Activated T-helper 2 cell treated with anti-CD3 and anti-CD28 coated beads, Interferon-gamma antibody, Interleukin-2, Interleukin-4, amounts not matched to agents 10 μg/mL and 5 μg/mL and 100 μg/mL, durations not matched to agents 14 hours and 24 hours and 36 hours (primary cell): ENCODE data around the gene IMPA2. TPM values are rescaled to one million over a fixed set of nuclear protein-coding genes. Genes with fewer than 3 reads are reported as not detected.

Experiments
- DNase-seq: peaks from one replicate; pipeline ENCODE4 v3.0.0; 2021; ENCODE audit warnings: low spot score
- H3K27ac Mint-ChIP-seq: one replicate; pipeline ENCODE4 v1.8.0; 2021; ENCODE audit warnings: mixed read lengths
- H3K27me3 Mint-ChIP-seq: one replicate; pipeline ENCODE4 v1.8.0; 2021; ENCODE audit warnings: low read depth, mixed read lengths
- H3K36me3 Mint-ChIP-seq: one replicate; pipeline ENCODE4 v1.8.0; 2021; ENCODE audit warnings: low read depth, mixed read lengths
- H3K4me1 Mint-ChIP-seq: one replicate; pipeline ENCODE4 v1.8.0; 2021; ENCODE audit warnings: low read depth, mixed read lengths
- H3K4me3 Mint-ChIP-seq: one replicate; pipeline ENCODE4 v1.8.0; 2021; ENCODE audit warnings: low read depth, mild to moderate bottlenecking, moderate library complexity, mixed read lengths
- H3K9me3 Mint-ChIP-seq: one replicate; pipeline ENCODE4 v1.8.0; 2021; ENCODE audit warnings: mixed read lengths
- intact Hi-C: fragments of 100-400 bp; cut with micrococcal nuclease; formaldehyde crosslinking; loops from one replicate; pipeline ENCODE4 v1.15.1; 2023
- total RNA-seq: library from RNA; stranded (reverse); gene quantifications from 2 replicates; pipeline ENCODE4 v1.2.3, GENCODE V29; 2022

IMPA2 gene
- total RNA-seq, 1 donor from 2014 or later, result 22.2 TPM

GRCh38 chr18:11972371-11973174 is 8.7 kb upstream of the IMPA2 start:
- Mint-ChIP-seq H3K4me1 (peaks cover 4% of the 10 kb centered on the region), H3K4me3 (no peak overlapping the region), H3K36me3 (no peaks in the 10 kb centered on the region), H3K9me3 (no peaks in the 10 kb centered on the region), H3K27ac (no peak overlapping the region), H3K27me3 (no peaks in the 10 kb centered on the region)
- DNase-seq, result no peak
- intact Hi-C loops, result no loop called here

- intact Hi-C loops, result no loop called here
- peaks cover 4% of the 10 kb centered on the region for H3K4me1 Mint-ChIP-seq
Observed at GRCh38 chr18:11974741-11975325, 6.5 kb upstream of the IMPA2 start.

GRCh38 chr18:11975723-11976122 is 5.6 kb upstream of the IMPA2 start:
- no peaks in the 10 kb centered on the region for H3K9me3 Mint-ChIP-seq
- no peaks in the 10 kb centered on the region for H3K36me3 Mint-ChIP-seq
- no peak for DNase-seq
- H3K4me3 Mint-ChIP-seq, result no peak overlapping the region
- intact Hi-C loops, result no loop called here
- no peaks in the 10 kb centered on the region for H3K27me3 Mint-ChIP-seq
- peaks cover 10% of the 10 kb centered on the region for H3K4me1 Mint-ChIP-seq
- H3K27ac Mint-ChIP-seq, result no peak overlapping the region

More at GRCh38 chr18:11974741-11975325, 6.5 kb upstream of the IMPA2 start:
- Mint-ChIP-seq H3K9me3 (no peaks in the 10 kb centered on the region), H3K4me3 (no peak overlapping the region), H3K27me3 (no peaks in the 10 kb centered on the region), H3K27ac (no peak overlapping the region), H3K36me3 (no peaks in the 10 kb centered on the region)
- DNase-seq, result no peak

GRCh38 chr18:11976315-11977152 is 4.8 kb upstream of the IMPA2 start:
- H3K36me3 Mint-ChIP-seq, result no peaks in the 10 kb centered on the region
- H3K4me1 Mint-ChIP-seq, result peaks cover 10% of the 10 kb centered on the region
- no peak overlapping the region for H3K4me3 Mint-ChIP-seq
- DNase-seq, result no peak
- no peaks in the 10 kb centered on the region for H3K9me3 Mint-ChIP-seq
- intact Hi-C loops, result no loop called here
- no peak overlapping the region for H3K27ac Mint-ChIP-seq
- no peaks in the 10 kb centered on the region for H3K27me3 Mint-ChIP-seq

- Mint-ChIP-seq H3K36me3 (no peaks in the 10 kb centered on the region), H3K9me3 (no peaks in the 10 kb centered on the region), H3K27me3 (no peaks in the 10 kb centered on the region), H3K4me3 (no peak overlapping the region), H3K27ac (no peak overlapping the region), H3K4me1 (peaks cover 11% of the 10 kb centered on the region)
- DNase-seq, result no peak
- intact Hi-C loops, result no loop called here
Observed at GRCh38 chr18:11977153-11977466, 4.2 kb upstream of the IMPA2 start.

GRCh38 chr18:11978956-11979355 is 2.4 kb upstream of the IMPA2 start:
- peak overlapping the region; percentile 54 for H3K4me3 Mint-ChIP-seq
- H3K27ac Mint-ChIP-seq, result no peak overlapping the region
- no peaks in the 10 kb centered on the region for H3K9me3 Mint-ChIP-seq

GRCh38 chr18:11980163-11980493 is 1.2 kb upstream of the IMPA2 start:
- peaks cover 16% of the 10 kb centered on the region for H3K4me1 Mint-ChIP-seq
- DNase-seq, result no peak
- no peaks in the 10 kb centered on the region for H3K9me3 Mint-ChIP-seq
- H3K36me3 Mint-ChIP-seq, result no peaks in the 10 kb centered on the region
- H3K4me3 Mint-ChIP-seq, result peak overlapping the region; percentile 80
- peaks cover 9% of the 10 kb centered on the region for H3K27me3 Mint-ChIP-seq
- intact Hi-C loops, result loop anchor here (2.0 to 5.0 kb wide), 3 partner anchors 61 to 427 kb away; partner anchors contain the start of genes AFG3L2 and PRELID3A
- peak overlapping the region; percentile 80 for H3K27ac Mint-ChIP-seq

More at GRCh38 chr18:11978956-11979355, 2.4 kb upstream of the IMPA2 start:
- H3K36me3 Mint-ChIP-seq, result no peaks in the 10 kb centered on the region
- no peak for DNase-seq
- peaks cover 16% of the 10 kb centered on the region for H3K4me1 Mint-ChIP-seq
- intact Hi-C loops, result no loop called here
- H3K27me3 Mint-ChIP-seq, result peaks cover 9% of the 10 kb centered on the region

GRCh38 chr18:11980494-11981191 is 664 bp upstream of the IMPA2 start:
- peaks cover 16% of the 10 kb centered on the region for H3K4me1 Mint-ChIP-seq
- intact Hi-C loops, result loop anchor here (1.0 to 5.0 kb wide), 6 partner anchors 33 to 427 kb away; partner anchors contain the start of genes AFG3L2, CHMP1B and PRELID3A
- peaks cover 9% of the 10 kb centered on the region for H3K27me3 Mint-ChIP-seq
- H3K36me3 Mint-ChIP-seq, result no peaks in the 10 kb centered on the region
- H3K4me3 Mint-ChIP-seq, result peak overlapping the region; percentile 80
- peak; percentile 98 for DNase-seq
- H3K27ac Mint-ChIP-seq, result peak overlapping the region; percentile 80
- H3K9me3 Mint-ChIP-seq, result no peaks in the 10 kb centered on the region

- peak overlapping the region; percentile 46 for H3K27ac Mint-ChIP-seq
Observed at GRCh38 chr18:11981543-11982366, 448 bp downstream of the IMPA2 start.

GRCh38 chr18:11982981-11983380 is 1.7 kb downstream of the IMPA2 start:
- Mint-ChIP-seq H3K4me1 (peaks cover 16% of the 10 kb centered on the region), H3K4me3 (peak overlapping the region; percentile 86), H3K36me3 (no peaks in the 10 kb centered on the region), H3K27me3 (peaks cover 9% of the 10 kb centered on the region), H3K9me3 (no peaks in the 10 kb centered on the region), H3K27ac (no peak overlapping the region)
- no peak for DNase-seq
- intact Hi-C loops, result loop anchor here (5.0 kb wide), 2 partner anchors 394 to 424 kb away; partner anchors contain the start of genes AFG3L2 and PRELID3A

More at GRCh38 chr18:11981543-11982366, 448 bp downstream of the IMPA2 start:
- Mint-ChIP-seq H3K4me1 (peaks cover 16% of the 10 kb centered on the region), H3K36me3 (no peaks in the 10 kb centered on the region), H3K27me3 (peaks cover 9% of the 10 kb centered on the region), H3K9me3 (no peaks in the 10 kb centered on the region), H3K4me3 (peak overlapping the region; percentile 86)
- DNase-seq, result peak; percentile 22
- intact Hi-C loops, result loop anchor here (1.0 to 5.0 kb wide), 6 partner anchors 34 to 426 kb away; partner anchors contain the start of genes AFG3L2, CHMP1B and PRELID3A

GRCh38 chr18:11983592-11983991 is 2.3 kb downstream of the IMPA2 start:
- H3K4me1 Mint-ChIP-seq, result peaks cover 16% of the 10 kb centered on the region

More at GRCh38 chr18:11983592-11983991, 2.3 kb downstream of the IMPA2 start:
- Mint-ChIP-seq H3K27ac (no peak overlapping the region), H3K27me3 (peaks cover 9% of the 10 kb centered on the region), H3K9me3 (no peaks in the 10 kb centered on the region), H3K4me3 (no peak overlapping the region), H3K36me3 (no peaks in the 10 kb centered on the region)
- intact Hi-C loops, result loop anchor here (5.0 kb wide), 2 partner anchors 394 to 424 kb away; partner anchors contain the start of genes AFG3L2 and PRELID3A
- DNase-seq, result no peak
